NCI-H69 (cell line): ENCODE data around the gene GALNT18.

ENCODE experiments used
- DNase-seq: peaks from one replicate; lab custom pipeline; 2025; lab: John Stamatoyannopoulos, UW

Gene GALNT18

GRCh38 chr11:11624204-11624603 lies 2.4 kb upstream of the GALNT18 start:
- no peak for DNase-seq

DNA sequence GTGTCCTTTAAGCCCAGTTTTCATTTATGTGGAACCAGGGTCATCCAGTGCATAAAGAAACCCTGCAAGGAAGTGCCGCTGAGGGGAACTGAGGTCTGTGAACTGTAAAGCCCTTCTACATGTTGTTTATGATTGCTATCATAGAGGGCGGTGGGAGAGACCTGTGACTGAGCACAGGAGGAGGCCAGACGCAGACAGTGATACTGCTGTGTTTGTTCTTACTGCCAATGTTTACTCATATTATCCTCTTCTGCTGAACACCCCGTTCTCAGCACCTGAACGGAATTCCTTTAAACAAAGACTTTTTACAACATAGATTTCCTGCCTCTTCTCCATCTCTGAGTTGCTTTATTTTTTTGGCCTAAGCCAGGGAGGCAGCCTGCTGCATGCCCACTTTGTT lies 967 bp upstream of the GALNT18 start:
- DNase-seq = peak; percentile 75

- DNase-seq = no peak
Observed at GRCh38 chr11:11622340-11622706, 518 bp upstream of the GALNT18 start.

- peak; percentile 76 for DNase-seq
Observed at GRCh38 chr11:11620921-11621572, 758 bp downstream of the GALNT18 start.

GRCh38 chr11:11620173-11620920 lies 1.5 kb downstream of the GALNT18 start:
- peak; percentile 87 for DNase-seq

- peak; percentile 52 for DNase-seq
Observed at GRCh38 chr11:11618973-11619435, 2.8 kb downstream of the GALNT18 start.

GRCh38 chr11:11615086-11615485 lies 6.7 kb downstream of the GALNT18 start:
- DNase-seq = no peak

- no peak for DNase-seq
Observed at GRCh38 chr11:11612439-11612838, 9.4 kb downstream of the GALNT18 start.

DNA sequence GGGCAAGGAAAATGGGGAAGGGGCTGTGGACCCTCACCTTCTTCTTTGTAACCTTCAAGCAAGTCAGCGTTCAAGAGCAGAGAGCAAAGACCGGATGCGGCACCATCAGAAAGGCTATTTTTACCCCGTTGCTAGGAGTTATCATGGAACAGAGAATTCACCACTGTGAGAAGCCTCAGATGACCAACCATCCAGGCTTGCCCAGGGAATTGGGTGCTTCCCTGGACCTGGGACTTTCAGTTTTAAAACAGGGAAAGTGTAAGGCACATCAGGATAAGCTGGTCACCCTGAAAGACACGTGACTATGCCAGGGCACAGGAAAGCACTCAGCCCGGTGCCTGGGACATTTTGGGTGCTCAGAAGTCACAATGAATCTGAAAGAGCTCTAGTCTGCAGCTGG lies 10.4 kb downstream of the GALNT18 start:
- no peak for DNase-seq

- peak; percentile 62 for DNase-seq
Observed at GRCh38 chr11:11608783-11609232, 13.0 kb downstream of the GALNT18 start.

GRCh38 chr11:11607772-11608171 lies 14.0 kb downstream of the GALNT18 start:
- DNase-seq = no peak

DNA sequence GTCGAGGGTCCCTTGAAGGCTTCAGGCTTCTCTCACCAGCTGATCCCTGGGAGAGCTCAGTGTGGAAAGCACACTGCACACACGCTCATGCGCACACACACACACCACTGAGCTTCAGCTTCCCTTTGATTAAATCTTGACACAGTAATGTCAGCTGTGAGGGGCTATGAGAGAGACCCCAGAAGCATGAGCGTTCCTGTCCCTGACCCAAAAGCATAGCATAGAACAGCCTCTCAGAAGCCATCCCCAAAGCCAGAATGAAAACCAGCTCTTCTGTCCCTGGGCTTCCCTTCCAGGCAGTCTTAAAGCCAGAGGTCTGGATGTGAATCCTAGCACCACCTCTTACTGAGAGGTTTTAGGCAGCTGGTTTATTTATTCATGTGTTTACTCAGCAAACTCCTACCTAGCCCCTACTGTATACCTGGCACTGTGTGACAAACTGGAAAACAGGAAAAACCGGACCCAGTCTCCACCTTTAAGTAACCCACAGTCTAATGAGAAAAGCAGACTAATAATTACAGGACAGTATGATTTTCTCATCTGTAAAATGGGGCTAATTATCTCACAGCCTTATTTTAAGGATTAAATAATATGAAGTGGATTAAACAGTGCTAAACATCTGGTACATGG lies 15.9 kb downstream of the GALNT18 start:
- no peak for DNase-seq

DNA sequence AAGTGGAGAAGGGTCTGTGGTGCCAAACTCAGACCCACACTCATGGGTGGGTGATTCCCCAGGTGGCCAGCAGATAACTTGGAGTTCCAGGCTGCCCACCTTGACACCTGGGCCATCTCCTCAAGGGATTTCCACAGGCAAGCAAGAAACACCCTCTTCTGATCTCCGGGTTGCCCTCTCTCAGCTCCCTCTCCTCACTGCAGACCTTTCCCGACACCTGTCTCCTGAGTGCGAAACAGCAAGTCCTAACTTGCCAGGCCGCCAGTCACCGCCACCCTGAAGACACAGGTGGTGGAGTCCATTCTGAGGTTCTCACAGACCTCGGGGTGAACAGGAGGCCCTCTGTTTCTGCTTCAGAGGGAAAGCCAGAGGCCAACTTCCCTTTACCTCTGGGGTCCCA lies 16.6 kb downstream of the GALNT18 start:
- peak; percentile 14 for DNase-seq

GRCh38 chr11:11604370-11604990 lies 17.3 kb downstream of the GALNT18 start:
- DNase-seq = no peak

- no peak for DNase-seq
Observed at GRCh38 chr11:11602011-11602410, 19.8 kb downstream of the GALNT18 start.

GRCh38 chr11:11600288-11600687 lies 21.5 kb downstream of the GALNT18 start:
- no peak for DNase-seq

DNA sequence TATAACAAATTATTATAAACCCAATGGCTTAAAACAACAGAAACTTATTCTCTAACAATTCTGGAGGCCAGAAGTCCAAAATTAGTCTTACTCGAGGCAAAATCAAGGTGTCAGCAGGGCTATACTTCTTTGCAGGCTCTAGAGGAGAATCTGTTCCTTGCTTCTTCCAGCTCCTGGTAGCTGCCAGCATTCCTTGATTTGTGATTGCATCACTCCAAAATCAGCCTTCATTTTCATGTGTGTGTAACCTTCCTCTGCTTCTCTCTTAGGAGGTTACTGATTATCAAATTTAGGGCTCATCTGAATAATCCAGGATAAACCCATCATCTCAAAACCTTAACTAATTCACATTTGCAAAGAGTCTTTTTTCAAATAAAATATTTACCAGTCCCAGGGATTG lies 23.6 kb downstream of the GALNT18 start:
- no peak for DNase-seq

DNA sequence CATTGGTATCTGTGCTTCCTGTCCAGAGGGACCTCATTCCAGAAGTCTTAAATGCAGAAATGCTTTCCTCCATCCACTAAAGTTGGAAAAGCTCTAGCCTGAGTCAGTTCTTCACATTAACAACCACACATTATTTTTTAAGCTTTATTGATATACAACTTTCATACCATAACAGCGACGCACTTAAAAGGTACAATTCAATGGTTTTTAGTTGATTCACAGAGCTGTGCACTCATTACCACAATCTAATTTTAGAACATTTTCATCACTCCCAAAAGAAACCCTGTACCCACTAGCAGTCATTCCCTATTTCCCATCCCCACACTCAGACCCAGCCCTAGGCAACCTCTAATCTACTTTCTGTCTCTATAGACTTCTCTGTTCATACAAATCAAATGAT lies 27.6 kb downstream of the GALNT18 start:
- DNase-seq = no peak

DNA sequence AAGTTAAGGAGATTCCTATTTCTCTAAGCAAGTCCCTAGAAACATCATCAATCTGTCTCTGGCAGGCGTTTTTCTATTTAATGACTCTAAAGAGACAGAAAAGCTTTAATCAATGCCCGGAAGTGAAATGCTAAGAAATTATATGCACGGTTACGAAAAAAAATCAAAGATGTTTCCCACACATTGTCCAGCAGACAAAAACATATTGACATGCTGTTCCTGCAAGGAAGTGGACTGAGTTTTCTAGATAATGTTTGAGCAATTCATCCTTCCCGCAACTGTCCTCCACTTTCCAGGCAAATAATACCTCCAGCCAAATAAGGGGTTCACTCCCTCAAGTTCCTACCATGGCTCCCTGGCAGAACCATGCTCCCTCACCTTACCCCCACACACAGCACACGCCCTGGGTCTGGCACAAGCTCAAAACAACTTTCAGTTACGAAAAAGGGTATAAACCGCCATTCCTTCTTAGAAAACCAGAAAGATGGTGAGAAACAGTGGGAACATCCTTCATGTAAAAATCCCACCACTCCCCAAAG lies 29.6 kb downstream of the GALNT18 start:
- DNase-seq = no peak

DNA sequence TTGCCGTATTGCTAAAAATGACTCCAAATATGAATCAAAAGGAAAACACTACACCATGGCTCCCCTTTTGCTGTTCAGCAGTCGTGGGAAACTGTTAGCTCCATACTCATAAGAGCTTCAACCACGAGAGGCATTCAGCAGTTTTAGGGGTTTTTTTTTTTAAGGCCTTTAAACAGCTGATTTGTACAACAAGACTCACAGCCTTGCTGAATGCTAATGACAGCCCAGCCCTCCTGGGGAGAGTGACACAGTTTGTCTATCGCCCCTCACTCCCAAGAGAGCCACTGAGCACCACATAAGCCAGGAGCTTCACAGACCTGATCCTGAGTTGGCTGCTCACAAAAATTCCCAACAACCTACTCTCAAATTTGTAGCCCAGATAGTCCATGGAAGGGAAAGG lies 32.4 kb downstream of the GALNT18 start:
- DNase-seq = peak; percentile 36

DNA sequence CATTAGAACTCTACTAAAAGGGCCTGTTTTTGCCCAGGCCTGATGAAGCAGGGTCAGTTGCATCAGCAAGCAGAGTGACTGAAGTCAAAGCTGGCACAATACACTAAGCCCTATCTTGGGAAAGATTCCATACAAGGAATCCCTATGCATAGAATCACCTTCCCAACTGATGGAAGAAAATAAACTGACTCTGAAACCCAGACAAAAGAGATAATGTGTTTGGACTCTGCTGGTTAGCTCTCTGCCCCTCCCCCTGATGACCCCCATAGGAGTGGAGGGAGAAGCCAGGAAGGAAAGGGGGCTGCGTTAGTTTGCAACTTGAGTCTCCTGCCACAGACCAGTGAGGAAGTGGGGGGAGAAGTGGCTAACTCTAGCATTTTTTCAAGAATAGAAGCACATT lies 32.9 kb downstream of the GALNT18 start:
- no peak for DNase-seq

DNA sequence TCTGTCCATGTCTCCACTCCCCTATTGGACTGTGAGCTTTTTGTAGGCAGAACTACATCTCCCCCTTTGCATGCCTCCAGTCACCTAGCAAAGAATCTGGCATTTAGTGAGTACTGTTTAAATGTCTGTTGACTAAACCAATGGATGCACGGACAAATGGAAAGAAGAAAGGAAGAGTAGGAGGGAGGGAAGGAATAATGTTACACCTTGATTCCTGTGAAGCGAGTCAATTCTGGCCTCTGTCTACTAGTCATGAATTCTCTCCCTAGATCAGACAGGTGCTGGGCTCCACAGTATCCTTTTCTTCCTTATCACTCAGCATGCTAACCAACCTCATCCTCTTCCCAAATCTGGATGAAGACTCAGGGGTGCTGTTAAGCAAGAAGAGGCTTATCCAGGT lies 33.6 kb downstream of the GALNT18 start:
- DNase-seq = no peak
